Memory B cell (primary cell): ENCODE results near the gene KRT1.
"Not testable (repeated sequence)": the region's sequence is repeated elsewhere in the genome, so short reads cannot be mapped to it uniquely, and the experiment has no call there.

Source experiments
- ATAC-seq: fragments of 150-1000 bp; cut with Tn5 transposase; 2 replicates; pipeline ENCODE4 v1.10.0; 2021; ENCODE audit warnings: low read depth, mild to moderate bottlenecking, moderate library complexity
- DNase-seq, 2 donors: peaks; one replicate each; pipeline ENCODE4 v3.0.0; 2022; ENCODE audit warnings: low spot score in 2 of 2
- H3K27ac Mint-ChIP-seq: one replicate; pipeline ENCODE4 v1.8.0; 2022; ENCODE audit warnings: mild to moderate bottlenecking, moderate library complexity, mixed read lengths
- H3K27me3 Mint-ChIP-seq: one replicate; pipeline ENCODE4 v1.8.0; 2022; ENCODE audit warnings: mixed read lengths
- H3K36me3 Mint-ChIP-seq: one replicate; pipeline ENCODE4 v1.8.0; 2022; ENCODE audit warnings: mild to moderate bottlenecking, mixed read lengths
- H3K4me1 Mint-ChIP-seq: one replicate; pipeline ENCODE4 v1.8.0; 2022; ENCODE audit warnings: mixed read lengths
- H3K4me3 Mint-ChIP-seq: one replicate; pipeline ENCODE4 v1.8.0; 2022; ENCODE audit warnings: mild to moderate bottlenecking, moderate library complexity, mixed read lengths
- H3K9me3 Mint-ChIP-seq: one replicate; pipeline ENCODE4 v1.8.0; 2022; ENCODE audit warnings: mixed read lengths

The KRT1 gene

DNA sequence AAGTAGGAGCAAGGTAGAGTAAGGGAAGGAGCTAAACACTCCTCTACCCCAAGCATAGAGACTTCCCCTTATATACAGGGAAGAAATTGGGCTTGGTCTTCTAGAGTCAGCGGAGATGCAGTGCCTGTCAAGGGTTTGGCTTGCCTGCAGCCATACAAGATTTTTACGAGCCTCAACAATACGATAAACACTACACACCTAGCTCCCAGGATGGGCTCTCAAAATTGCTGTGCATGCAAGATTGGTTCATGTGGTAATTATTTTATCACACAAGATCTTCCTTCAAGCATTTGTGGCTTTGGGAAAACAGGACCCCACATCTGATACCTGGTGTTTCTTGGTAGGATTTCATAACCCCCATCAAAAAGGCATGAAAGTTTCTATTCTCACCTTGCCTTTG, at the start of gene KRT1:
Gene KRT1 (minus strand): TSS at position 45 of the 400 bp plus-strand sequence. CDS start 59 bp downstream, outside the sequence.
- H3K27me3 Mint-ChIP-seq, result peaks cover 25% of the 10 kb centered on the region
- H3K4me1 Mint-ChIP-seq, result no peaks in the 10 kb centered on the region
- no peaks in the 10 kb centered on the region for H3K9me3 Mint-ChIP-seq
- H3K4me3 Mint-ChIP-seq, result no peak within 1 kb of the TSS
- H3K27ac Mint-ChIP-seq, result no peak within 1 kb of the TSS
- DNase-seq (no peak), ATAC-seq (no peak)
- H3K36me3 Mint-ChIP-seq, result no peaks in the 10 kb centered on the region

DNA sequence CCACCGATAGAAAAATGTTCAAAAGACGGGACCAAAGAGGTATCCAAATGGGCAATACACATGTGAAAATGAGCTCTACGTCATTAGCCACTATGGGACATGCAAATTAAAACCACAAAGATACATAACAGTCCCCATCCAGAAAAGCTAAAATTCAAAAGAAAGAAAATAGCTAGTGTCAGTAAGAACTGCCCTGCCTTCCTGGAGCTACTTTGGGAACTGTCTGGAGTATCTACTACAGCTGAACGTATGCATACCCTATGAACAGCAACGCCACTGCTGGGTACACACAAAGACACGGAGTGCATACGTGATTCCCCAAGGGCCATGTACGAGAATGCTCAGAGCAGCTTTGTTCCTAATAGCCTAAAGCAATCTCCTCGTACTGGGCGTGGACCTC, 48.9 kb upstream of the KRT1 start:
- no peak for DNase-seq
- Mint-ChIP-seq H3K27me3 (peaks cover 8% of the 10 kb centered on the region), H3K4me3 (no peak overlapping the region), H3K27ac (no peak overlapping the region), H3K36me3 (no peaks in the 10 kb centered on the region), H3K9me3 (peaks cover 4% of the 10 kb centered on the region), H3K4me1 (no peaks in the 10 kb centered on the region)
- no peak for ATAC-seq

GRCh38 chr12:52728374-52728773, 48.2 kb upstream of the KRT1 start:
- Mint-ChIP-seq H3K36me3 (no peaks in the 10 kb centered on the region), H3K27me3 (peaks cover 7% of the 10 kb centered on the region), H3K27ac (no peak overlapping the region), H3K4me1 (no peaks in the 10 kb centered on the region), H3K9me3 (peaks cover 4% of the 10 kb centered on the region), H3K4me3 (no peak overlapping the region)
- ATAC-seq, result no peak
- DNase-seq, result no peak

DNA sequence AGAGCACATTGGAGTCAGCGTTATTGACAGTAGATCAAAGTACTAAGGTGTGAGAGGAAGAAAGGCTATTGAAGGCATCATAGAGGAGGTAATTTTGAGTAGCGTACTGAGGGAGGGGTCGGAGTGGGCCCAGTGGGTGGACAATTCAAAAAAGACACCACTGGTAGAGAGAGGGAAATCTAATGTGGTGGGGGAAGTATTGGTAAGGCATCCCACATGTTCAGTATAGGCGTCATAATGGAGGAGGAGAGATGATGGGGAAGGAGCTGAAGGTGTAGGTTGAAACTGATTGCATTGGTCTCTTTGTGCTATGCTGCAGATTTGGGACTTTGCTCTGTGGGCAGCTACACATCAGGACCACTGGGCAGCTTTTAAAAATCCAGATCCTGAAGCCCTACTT, 46.8 kb upstream of the KRT1 start:
- no peaks in the 10 kb centered on the region for H3K36me3 Mint-ChIP-seq

GRCh38 chr12:52726451-52726850, 46.2 kb upstream of the KRT1 start:
- Mint-ChIP-seq H3K9me3 (peaks cover 4% of the 10 kb centered on the region), H3K4me1 (no peaks in the 10 kb centered on the region), H3K27ac (no peak overlapping the region)

More for the DNA sequence above, 46.8 kb upstream of the KRT1 start:
- Mint-ChIP-seq H3K4me3 (no peak overlapping the region), H3K9me3 (peaks cover 4% of the 10 kb centered on the region), H3K27me3 (peaks cover 13% of the 10 kb centered on the region), H3K4me1 (no peaks in the 10 kb centered on the region), H3K27ac (no peak overlapping the region)
- DNase-seq (no peak), ATAC-seq (no peak)

GRCh38 chr12:52724384-52724783, 44.2 kb upstream of the KRT1 start:
- Mint-ChIP-seq H3K4me3 (no peak overlapping the region), H3K27ac (no peak overlapping the region), H3K36me3 (no peaks in the 10 kb centered on the region), H3K4me1 (no peaks in the 10 kb centered on the region), H3K9me3 (no peaks in the 10 kb centered on the region), H3K27me3 (peaks cover 13% of the 10 kb centered on the region)
- ATAC-seq, result no peak
- no peak for DNase-seq

More at GRCh38 chr12:52726451-52726850, 46.2 kb upstream of the KRT1 start:
- no peak overlapping the region for H3K4me3 Mint-ChIP-seq
- ATAC-seq (no peak), DNase-seq (no peak)
- peaks cover 13% of the 10 kb centered on the region for H3K27me3 Mint-ChIP-seq
- no peaks in the 10 kb centered on the region for H3K36me3 Mint-ChIP-seq

GRCh38 chr12:52722680-52723079, 42.5 kb upstream of the KRT1 start:
- H3K27ac Mint-ChIP-seq, result no peak overlapping the region
- no peaks in the 10 kb centered on the region for H3K9me3 Mint-ChIP-seq
- ATAC-seq (no peak), DNase-seq (no peak)
- no peaks in the 10 kb centered on the region for H3K36me3 Mint-ChIP-seq
- H3K27me3 Mint-ChIP-seq, result peaks cover 15% of the 10 kb centered on the region
- H3K4me1 Mint-ChIP-seq, result no peaks in the 10 kb centered on the region
- no peak overlapping the region for H3K4me3 Mint-ChIP-seq

DNA sequence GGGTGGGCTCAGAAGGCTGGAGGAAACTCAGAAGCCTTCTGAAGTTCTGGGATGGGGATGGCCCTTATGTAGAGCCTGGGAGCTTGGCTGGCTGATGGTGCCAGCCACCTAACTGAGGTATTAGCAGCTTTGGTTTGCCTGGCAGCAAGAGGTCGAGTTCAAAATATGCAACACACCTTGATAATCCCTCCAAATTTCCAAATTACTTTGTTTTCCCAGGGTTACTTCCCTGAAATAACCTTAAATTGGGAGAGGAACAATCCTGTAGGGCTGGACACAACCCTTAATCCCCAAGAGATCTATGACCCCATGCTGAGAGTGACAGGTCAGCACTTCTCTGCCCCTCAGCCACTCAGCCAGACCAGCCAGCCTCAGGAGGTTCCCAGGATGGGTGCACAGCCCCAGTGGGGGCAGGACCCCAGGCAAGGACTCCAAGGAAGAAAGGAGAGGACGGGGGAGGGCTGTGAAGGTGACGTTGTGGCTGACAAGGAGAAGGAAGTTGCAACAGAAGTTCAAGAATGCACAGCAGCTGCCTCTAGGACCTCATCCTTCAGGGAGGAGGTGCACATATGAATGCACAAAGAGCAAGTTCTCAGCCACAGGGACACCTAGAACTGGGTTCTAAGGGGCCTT, 41.7 kb upstream of the KRT1 start:
- no peak for ATAC-seq
- Mint-ChIP-seq H3K4me3 (no peak overlapping the region), H3K36me3 (no peaks in the 10 kb centered on the region), H3K9me3 (no peaks in the 10 kb centered on the region), H3K27ac (no peak overlapping the region), H3K4me1 (no peaks in the 10 kb centered on the region), H3K27me3 (peaks cover 16% of the 10 kb centered on the region)
- no peak for DNase-seq

DNA sequence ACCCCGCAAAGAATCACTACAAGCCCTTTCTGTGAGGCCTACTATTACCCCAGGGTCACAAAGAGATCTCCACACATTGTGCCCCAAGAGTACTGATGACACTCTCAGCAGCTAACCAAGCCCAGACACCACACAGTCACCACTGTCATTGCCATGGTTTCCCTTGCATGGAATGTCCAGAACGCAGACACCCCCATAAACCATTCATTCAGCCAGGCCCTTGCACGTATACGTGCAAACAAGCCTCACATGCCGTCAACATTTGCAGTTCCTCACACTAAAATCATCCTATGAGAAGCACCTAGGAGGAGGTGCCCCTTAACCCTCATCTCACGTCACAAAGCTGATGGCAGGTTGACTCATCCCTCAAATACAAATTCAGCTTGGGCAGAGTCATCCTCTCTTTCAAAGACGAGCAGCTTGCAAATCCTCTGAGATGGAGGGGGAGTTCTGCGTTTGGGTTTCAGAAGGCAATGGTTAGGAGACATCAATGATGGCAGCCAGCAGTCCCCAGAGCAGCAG, 40.2 kb upstream of the KRT1 start:
- Mint-ChIP-seq H3K27me3 (peaks cover 20% of the 10 kb centered on the region), H3K9me3 (no peaks in the 10 kb centered on the region), H3K4me3 (no peak overlapping the region), H3K27ac (no peak overlapping the region), H3K36me3 (no peaks in the 10 kb centered on the region), H3K4me1 (no peaks in the 10 kb centered on the region)
- DNase-seq, result no peak
- ATAC-seq, result no peak

DNA sequence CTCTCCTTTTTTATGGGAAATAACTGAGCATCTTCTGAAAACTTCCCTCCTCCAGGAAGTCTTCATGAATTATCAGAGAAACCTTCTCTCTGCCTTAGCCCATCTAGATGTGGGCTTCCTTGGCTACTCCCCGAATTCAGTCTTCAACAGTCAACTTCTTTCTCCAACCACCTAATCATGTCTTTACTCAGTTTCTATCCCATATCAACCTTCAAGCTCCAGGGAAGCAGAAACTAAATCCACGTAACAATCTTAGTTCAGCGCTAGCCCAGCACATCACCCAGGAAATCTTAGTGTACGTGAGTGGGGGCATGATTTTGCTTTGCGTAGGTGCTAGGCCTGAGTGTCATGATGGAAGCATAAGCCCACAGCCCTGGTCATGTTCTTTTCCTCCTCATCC, 35.9 kb upstream of the KRT1 start:
- no peak for DNase-seq
- no peaks in the 10 kb centered on the region for H3K36me3 Mint-ChIP-seq
- no peak overlapping the region for H3K27ac Mint-ChIP-seq
- H3K4me1 Mint-ChIP-seq, result no peaks in the 10 kb centered on the region
- no peaks in the 10 kb centered on the region for H3K9me3 Mint-ChIP-seq
- no peak for ATAC-seq
- H3K27me3 Mint-ChIP-seq, result peaks cover 23% of the 10 kb centered on the region
- H3K4me3 Mint-ChIP-seq, result no peak overlapping the region

DNA sequence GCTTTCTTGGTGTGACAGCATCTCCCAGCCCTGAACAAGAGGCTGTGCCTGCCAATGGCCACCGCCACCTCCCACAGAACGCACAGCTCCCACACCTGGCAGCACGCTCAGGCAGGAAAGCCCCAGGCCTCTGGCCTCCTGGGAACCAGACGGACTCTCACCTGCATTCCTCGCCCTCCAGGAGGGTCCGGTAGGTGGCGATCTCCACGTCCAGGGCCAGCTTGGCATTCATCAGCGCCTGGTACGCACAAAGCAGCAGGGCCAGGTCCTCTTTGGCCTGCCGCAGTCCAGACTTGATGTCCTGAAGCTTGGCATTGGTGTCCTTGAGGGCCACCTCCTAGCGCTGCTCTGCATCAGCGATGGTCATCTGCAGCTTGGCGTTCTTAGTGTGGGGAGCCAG, 35.2 kb upstream of the KRT1 start:
- H3K4me3 Mint-ChIP-seq, result no peak overlapping the region
- ATAC-seq (no peak), DNase-seq (no peak)
- peaks cover 2% of the 10 kb centered on the region for H3K4me1 Mint-ChIP-seq
- no peaks in the 10 kb centered on the region for H3K9me3 Mint-ChIP-seq
- H3K27ac Mint-ChIP-seq, result no peak overlapping the region
- H3K36me3 Mint-ChIP-seq, result no peaks in the 10 kb centered on the region
- peaks cover 22% of the 10 kb centered on the region for H3K27me3 Mint-ChIP-seq

DNA sequence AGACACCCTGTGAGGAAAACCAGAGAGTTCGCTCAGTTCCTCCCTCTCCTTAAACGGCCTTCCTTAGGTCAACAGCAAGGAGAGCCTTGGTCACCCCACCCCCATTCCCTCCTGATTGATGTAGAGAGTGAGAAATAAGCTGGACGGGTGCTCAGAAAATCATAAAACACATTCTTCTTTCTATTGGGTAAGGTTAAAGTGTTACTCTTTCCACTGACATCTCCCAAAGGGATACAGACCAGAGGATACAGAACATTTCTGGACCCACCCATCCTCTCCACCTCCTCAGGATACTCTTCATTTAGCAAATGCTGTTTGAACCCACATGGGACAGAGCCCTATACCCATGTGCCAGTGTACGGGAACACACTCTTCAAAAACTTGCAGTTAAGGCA, 34.7 kb upstream of the KRT1 start:
- no peaks in the 10 kb centered on the region for H3K36me3 Mint-ChIP-seq
- H3K4me3 Mint-ChIP-seq, result no peak overlapping the region
- DNase-seq, result no peak
- H3K9me3 Mint-ChIP-seq, result no peaks in the 10 kb centered on the region
- H3K27ac Mint-ChIP-seq, result no peak overlapping the region
- peaks cover 20% of the 10 kb centered on the region for H3K27me3 Mint-ChIP-seq
- peaks cover 2% of the 10 kb centered on the region for H3K4me1 Mint-ChIP-seq
- no peak for ATAC-seq

GRCh38 chr12:52713960-52714886, 34.0 kb upstream of the KRT1 start:
- Mint-ChIP-seq H3K27ac (no peak overlapping the region), H3K4me1 (peaks cover 2% of the 10 kb centered on the region), H3K27me3 (peaks cover 20% of the 10 kb centered on the region), H3K9me3 (no peaks in the 10 kb centered on the region), H3K4me3 (no peak overlapping the region), H3K36me3 (no peaks in the 10 kb centered on the region)
- DNase-seq (no peak), ATAC-seq (no peak)

DNA sequence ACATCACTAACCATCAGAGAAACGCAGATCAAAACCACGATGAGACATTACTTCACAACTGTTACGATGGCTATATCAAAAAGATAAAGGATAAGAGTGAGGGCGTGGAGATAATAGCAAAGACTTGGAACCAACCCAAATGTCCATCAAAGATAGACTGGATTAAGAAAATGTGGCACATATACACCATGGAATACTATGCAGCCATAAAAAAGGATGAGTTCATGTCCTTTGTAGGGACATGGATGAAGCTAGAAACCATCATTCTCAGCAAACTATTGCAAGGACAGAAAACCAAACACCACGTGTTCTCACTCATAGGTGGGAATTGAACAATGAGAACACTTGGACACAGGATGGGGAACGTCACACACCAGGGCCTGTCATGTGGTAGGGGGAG, 31.9 kb upstream of the KRT1 start:
- not testable (repeated sequence) for H3K27ac Mint-ChIP-seq, ATAC-seq, H3K36me3 Mint-ChIP-seq, H3K4me1 Mint-ChIP-seq, DNase-seq, H3K4me3 Mint-ChIP-seq, H3K9me3 Mint-ChIP-seq
- H3K27me3 Mint-ChIP-seq, result peaks cover 17% of the 10 kb centered on the region
